SH-SY5Y (cell line): ENCODE data around the gene CKMT2.

ENCODE experiments used
- GATA2 ChIP-seq: IDR thresholded peaks from 2 replicates; pipeline ENCODE4 v1.6.1; 2011; ENCODE audit warnings: mild to moderate bottlenecking, low read depth, low read length
- GATA3 ChIP-seq: IDR thresholded peaks from 2 replicates; pipeline ENCODE4 v1.6.1; 2011; ENCODE audit warnings: low read depth, mild to moderate bottlenecking, low read length, moderate library complexity

DNA sequence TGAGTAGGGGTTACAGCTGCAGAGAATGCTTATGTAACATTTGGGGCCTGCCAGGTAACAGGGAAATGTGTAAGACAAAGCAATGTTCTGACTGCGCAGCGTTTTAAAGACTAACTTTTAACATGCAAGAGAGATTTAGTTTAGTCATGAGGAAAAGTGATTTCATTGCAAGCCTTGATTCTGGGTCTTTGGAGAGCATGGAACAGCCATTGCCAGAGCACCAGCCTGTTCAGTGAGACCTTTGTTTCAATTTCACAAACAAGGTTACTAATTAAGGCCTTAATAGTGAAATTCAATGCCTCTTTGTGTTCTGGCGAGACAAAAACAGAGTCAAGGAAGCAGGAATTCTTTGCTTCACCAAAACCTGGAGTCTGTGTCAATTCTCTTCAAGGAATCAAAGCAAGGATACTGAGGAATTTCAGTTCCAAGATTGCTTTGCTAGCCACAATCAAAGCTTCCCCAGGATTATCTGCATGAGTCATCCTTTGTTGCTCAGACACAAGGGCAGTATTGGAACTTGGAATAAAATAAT, 14.4 kb downstream of the CKMT2 start:
- TF ChIP-seq GATA2 (no peak), GATA3 (no peak)
